Heart right ventricle (tissue), 16 donors: Measurements from ENCODE around the gene ADIPOR1. TPM values are rescaled to one million over a fixed set of nuclear protein-coding genes. Genes with fewer than 3 reads are reported as not detected.

Experiments used
- ATAC-seq, 8 donors: fragments of 200-7000 bp; cut with Tn5 transposase; one replicate each; pipeline ENCODE4 v1.9.1; 2020; ENCODE audit warnings: mild to moderate bottlenecking in 8 of 8, moderate library complexity in 8 of 8, moderate number of reproducible peaks in 1 of 8
- DNase-seq, 2 donors: peaks; one replicate each; pipeline ENCODE4 v3.0.0-alpha.2; 2020
- H3K27ac ChIP-seq, 10 donors: fragments of 200-600 bp; sonication (generic) in 2 of 10; one replicate each; pipeline versions ENCODE4 v1.5.0 to v1.8.0; 2020 to 2022; ENCODE audit warnings: mild to moderate bottlenecking in 3 of 10
- H3K27me3 ChIP-seq, 7 donors: fragments of 200-600 bp; one replicate each; pipeline ENCODE4 v1.8.0; 2021 to 2022; ENCODE audit warnings: mild to moderate bottlenecking in 2 of 7
- H3K36me3 ChIP-seq, 9 donors: fragments of 200-600 bp; sonication (generic) in 1 of 9; one replicate each; pipeline versions ENCODE4 v1.5.0 to v1.8.0; 2020 to 2022; ENCODE audit warnings: mild to moderate bottlenecking in 2 of 9
- H3K4me1 ChIP-seq, 9 donors: fragments of 200-600 bp; sonication (generic) in 1 of 9; one replicate each; pipeline versions ENCODE4 v1.5.0 to v1.8.0; 2020 to 2022; ENCODE audit warnings: mild to moderate bottlenecking in 4 of 9
- H3K4me3 ChIP-seq, 10 donors: fragments of 200-600 bp; sonication (generic) in 2 of 10; one replicate each; pipeline versions ENCODE4 v1.5.0 to v1.8.0; 2020 to 2022; ENCODE audit warnings: mild to moderate bottlenecking in 7 of 10, moderate library complexity in 2 of 10
- H3K9me3 ChIP-seq, 11 donors: fragments of 200-600 bp in 10 of 11; sonication (generic) in 2 of 11; one replicate each; pipeline versions ENCODE4 v1.5.0 to v1.8.0; 2013 to 2022; ENCODE audit warnings: mild to moderate bottlenecking in 2 of 11, control low read depth in 1 of 11, moderate library complexity in 1 of 11
- WGBS, 2 donors: extraction: QIAGEN DNeasy Blood & Tissue Kit; methylation state at CpG; one replicate each; pipeline ENCODE4 v1.1.7; 2013; ENCODE audit warnings: inconsistent platforms in 1 of 2; 5-methylcytosine and 5-hydroxymethylcytosine counted together
- intact Hi-C, 10 donors: fragments of 100-400 bp; cut with DNase I; formaldehyde crosslinking; loops; one replicate each; pipeline versions ENCODE4 v1.11.1 to v1.14.2; 2022
- polyA plus RNA-seq, 2 donors: library from polyadenylated mRNA; stranded (reverse); fragments of 200-250 nt; gene quantifications; one replicate each; pipeline ENCODE4 v1.2.3, GENCODE V29; 2013
- total RNA-seq, 10 donors: library from RNA; stranded (reverse); fragmentation: NEBNext Ultra II Directional in 3 of 10; extraction: Animal tissue kit (Norgen Biotek cat#: 25700) in 3 of 10; gene quantifications; one replicate each; pipeline versions ENCODE4 v1.2.1 to v1.2.4, GENCODE V29; 2021 to 2023
- TF ChIP-seq, protein P1 (sequence below), 9 donors: fragments of 200-600 bp; sonication (generic) in 2 of 9; IDR thresholded peaks; one replicate each; pipeline versions ENCODE4 v1.5.0 to v1.8.0; 2021 to 2022; ENCODE audit warnings: antibody characterized with exemption in 9 of 9, mild to moderate bottlenecking in 5 of 9, moderate library complexity in 1 of 9
- donor health status: Arrhythmogenic right ventricular cardiomyopathy.
- donor health status: ischemic (EF 13 %, LVEDD 7.1; RV severe dilation, severe dysfunction).
- donor health status: healthy with polysubstance abuse.
- donor health status: DM: no; HTN: yes; CAD: no.
- donor health status: DM: no; HTN: no; CAD: no.
- donor health status: ischemic (EF 25% LVEDD 6.9; RV normal size, moderate dysfunction).
- donor health status: ischemic (EF 25% LVEDD 5.7; RV mildly dilated, moderate dysfunction).
- donor health status: healthy.
- donor health status: DM: yes; HTN: yes; CAD: no.
- donor health status: Ischemic cardiomyopathy.
- donor health status: ischemic (EF 35%, LVEDD 5.7; RV mildly dilated, moderate dysfunction).
- donor health status: nonischemic (EF 11% LVEDD 7.7; RV severe dilation, severe dysfunction).
- donor health status: DM: yes; HTN: yes; CAD: no.
- donor health status: PGD.
- donor health status: ischemic (EF 29% LVEDD 5.4; RV normal size, mild dysfunction).
- donor health status: nonischemic (EF 23%, LVEDD 6.1; RV moderate dilation, normal function).

The ADIPOR1 gene
- total and polyA plus RNA-seq, 12 donors = 56.3 to 117 (median 95.0) TPM

DNA sequence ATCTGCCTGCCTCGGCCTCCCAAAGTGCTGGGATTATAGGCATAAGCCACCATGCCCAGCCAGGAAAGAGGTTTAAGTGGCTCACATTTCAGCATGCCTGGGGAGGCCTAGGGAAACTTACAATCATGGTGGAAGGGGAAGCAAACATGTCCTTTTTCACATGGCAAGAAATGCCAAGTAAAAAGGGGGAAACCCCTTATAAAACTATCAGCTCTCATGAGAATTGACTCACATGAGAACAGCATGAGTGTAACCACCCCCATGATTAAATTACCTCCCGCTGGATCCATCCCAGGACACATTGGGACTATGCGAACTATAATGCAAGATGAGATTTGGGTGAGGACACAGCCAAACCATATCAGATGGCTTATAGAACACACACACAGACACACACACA is 22.3 kb downstream of the ADIPOR1 start:
- DNase-seq = no peak
- Histone ChIP-seq H3K27me3 (no peaks in the 10 kb centered on the region), H3K36me3 (peaks cover 0 to 15% (median 6%) of the 10 kb centered on the region in 9 donors), H3K27ac (no peak overlapping the region), H3K4me1 (no peaks in the 10 kb centered on the region), H3K4me3 (no peak overlapping the region), H3K9me3 (peaks cover 0 to 13% (median 0%) of the 10 kb centered on the region in 11 donors)
- TF ChIP-seq, protein P1, sequence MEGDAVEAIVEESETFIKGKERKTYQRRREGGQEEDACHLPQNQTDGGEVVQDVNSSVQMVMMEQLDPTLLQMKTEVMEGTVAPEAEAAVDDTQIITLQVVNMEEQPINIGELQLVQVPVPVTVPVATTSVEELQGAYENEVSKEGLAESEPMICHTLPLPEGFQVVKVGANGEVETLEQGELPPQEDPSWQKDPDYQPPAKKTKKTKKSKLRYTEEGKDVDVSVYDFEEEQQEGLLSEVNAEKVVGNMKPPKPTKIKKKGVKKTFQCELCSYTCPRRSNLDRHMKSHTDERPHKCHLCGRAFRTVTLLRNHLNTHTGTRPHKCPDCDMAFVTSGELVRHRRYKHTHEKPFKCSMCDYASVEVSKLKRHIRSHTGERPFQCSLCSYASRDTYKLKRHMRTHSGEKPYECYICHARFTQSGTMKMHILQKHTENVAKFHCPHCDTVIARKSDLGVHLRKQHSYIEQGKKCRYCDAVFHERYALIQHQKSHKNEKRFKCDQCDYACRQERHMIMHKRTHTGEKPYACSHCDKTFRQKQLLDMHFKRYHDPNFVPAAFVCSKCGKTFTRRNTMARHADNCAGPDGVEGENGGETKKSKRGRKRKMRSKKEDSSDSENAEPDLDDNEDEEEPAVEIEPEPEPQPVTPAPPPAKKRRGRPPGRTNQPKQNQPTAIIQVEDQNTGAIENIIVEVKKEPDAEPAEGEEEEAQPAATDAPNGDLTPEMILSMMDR (IDR thresholded peaks at IDR 0.05) = no peak
- WGBS, 2 donors = 64 to 84% methylated on average over 3 of the region's 3 CpGs
- intact Hi-C loops = no loop called here
- no peak for ATAC-seq

DNA sequence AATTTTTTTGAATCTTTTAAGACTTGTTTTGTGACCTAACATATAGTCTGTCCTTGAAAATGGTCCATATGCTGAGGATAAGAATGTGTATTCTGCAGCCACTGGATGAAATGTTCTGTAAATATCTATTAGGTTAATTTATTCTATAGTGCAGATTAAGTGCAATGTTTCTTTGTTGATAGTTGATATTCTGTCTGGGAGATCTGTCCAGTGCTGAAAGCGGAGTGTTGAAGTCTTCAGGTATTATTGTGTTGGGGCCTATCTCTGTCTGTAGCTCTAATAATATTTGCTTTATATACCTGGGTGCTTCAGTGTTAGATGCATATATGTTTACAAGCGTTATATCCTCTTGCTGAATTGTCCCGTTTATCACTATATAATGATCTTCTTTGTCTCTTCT is 23.4 kb downstream of the ADIPOR1 start:
- ATAC-seq = no peak
- no peak overlapping the region for H3K27ac ChIP-seq
- intact Hi-C loops = no loop called here
- no peaks in the 10 kb centered on the region for H3K4me1 ChIP-seq
- peaks cover 0 to 4% (median 0%) of the 10 kb centered on the region in 9 donors for H3K36me3 ChIP-seq
- DNase-seq = no peak
- 86 to 93% methylated on average over 3 of the region's 3 CpGs for WGBS, 2 donors
- no peaks in the 10 kb centered on the region for H3K27me3 ChIP-seq
- H3K9me3 ChIP-seq = peaks cover 0 to 13% (median 0%) of the 10 kb centered on the region in 11 donors
- H3K4me3 ChIP-seq = no peak overlapping the region
- TF ChIP-seq, protein P1 (IDR thresholded peaks at IDR 0.05) = no peak

DNA sequence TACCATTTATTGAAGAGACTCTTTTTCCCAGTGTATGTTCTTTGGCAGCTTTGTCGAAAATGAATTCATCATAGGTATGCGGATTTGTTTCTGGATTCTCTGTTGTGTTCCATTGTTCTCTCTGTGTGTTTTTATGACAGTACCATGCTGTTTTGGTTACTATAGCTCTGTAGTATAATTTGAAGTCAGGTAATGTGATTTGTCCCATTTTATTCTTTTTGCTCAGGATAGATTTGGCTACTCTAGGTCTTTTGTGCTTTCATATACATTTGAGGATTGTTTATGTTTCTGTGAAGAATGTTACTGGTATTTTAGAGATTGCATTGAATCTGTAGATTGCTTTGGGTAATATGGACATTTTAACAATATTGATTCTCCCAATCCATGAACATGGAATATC is 25.6 kb downstream of the ADIPOR1 start:
- intact Hi-C loops = no loop called here
- WGBS, 2 donors = 91 to 93% methylated on average over 2 of the region's 2 CpGs
- DNase-seq = no peak
- Histone ChIP-seq H3K4me3 (no peak overlapping the region), H3K36me3 (no peaks in the 10 kb centered on the region), H3K9me3 (peaks cover 0 to 13% (median 0%) of the 10 kb centered on the region in 11 donors), H3K27ac (no peak overlapping the region), H3K4me1 (peaks cover 0 to 4% (median 3%) of the 10 kb centered on the region in 9 donors), H3K27me3 (no peaks in the 10 kb centered on the region)
- TF ChIP-seq, protein P1 (IDR thresholded peaks at IDR 0.05) = no peak
- no peak for ATAC-seq

DNA sequence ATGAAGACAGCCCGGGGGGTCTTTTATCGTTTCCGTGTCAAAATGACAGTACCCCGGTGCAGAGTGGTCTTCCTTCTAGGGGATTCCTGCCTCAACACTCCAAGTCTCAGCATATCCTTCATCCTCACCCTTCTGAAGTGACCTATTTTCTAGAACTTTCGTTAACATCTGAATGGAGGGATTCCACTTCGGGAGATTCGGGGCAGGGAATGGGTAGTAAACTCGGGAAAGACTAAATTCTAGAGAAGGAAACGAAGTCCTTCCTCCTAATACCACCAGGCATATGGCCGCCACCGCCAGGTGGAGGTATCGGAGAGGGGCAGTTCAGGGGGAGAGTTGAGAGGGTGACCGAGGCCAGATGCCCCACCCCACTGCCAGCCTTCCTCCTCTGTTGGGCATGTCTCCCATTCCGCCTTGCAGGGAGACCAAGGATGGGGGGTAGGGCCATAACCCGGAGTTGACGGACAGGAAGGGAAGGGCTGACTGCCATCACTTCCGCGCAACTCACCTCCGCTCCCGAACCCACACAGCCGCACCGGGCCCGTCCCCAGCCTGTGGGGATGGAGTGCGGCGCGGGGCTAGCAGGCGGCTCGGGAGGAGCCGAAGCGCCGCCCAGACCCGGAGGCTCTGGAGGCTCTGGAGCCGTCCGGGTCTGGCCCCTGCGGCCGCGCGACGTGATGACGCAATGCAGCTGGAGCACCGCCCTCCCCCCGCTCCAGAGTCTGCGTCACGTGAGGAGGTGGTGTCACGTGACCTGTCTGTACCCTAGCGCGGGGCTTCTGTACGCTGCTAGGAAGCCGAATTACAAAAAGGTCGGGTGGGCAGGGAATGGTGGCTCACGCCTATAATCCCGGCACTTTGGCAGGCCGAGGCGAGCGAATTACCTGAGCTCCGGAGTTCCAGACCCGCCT is 31.3 kb downstream of the ADIPOR1 start, which contains the start of gene KLHL12:
Gene KLHL12 (minus strand): TSS at position 654 of the 911 bp plus-strand sequence. CDS start 2,072 bp downstream, outside the sequence.
- 0 to 1% methylated on average over 56 to 57 of the region's 57 CpGs for WGBS, 2 donors
- intact Hi-C loops = loop anchor here in 9 of 10 donors (2.0 to 10.0 kb wide), 8 partner anchors 35 to 72 kb away; partner anchors contain the start of genes CYB5R1 (in 4 of the 9) and RABIF (in 2 of the 9)
- TF ChIP-seq, protein P1 (IDR thresholded peaks at IDR 0.05) = peak in 8 of 9 donors; percentile 27 to 70 (median 60)
- H3K36me3 ChIP-seq = peaks cover 0 to 30% (median 4%) of the 10 kb centered on the region in 9 donors
- no peaks in the 10 kb centered on the region for H3K9me3 ChIP-seq
- no peaks in the 10 kb centered on the region for H3K27me3 ChIP-seq
- DNase-seq (peak; percentile 96 to 97), ATAC-seq (peak; percentile 99 to 100 (median 99))
- peak within 1 kb of the TSS; percentile 66 to 98 (median 82) for H3K4me3 ChIP-seq
- H3K27ac ChIP-seq = peak within 1 kb of the TSS; percentile 86 to 96 (median 95)
- peaks cover 2 to 48% (median 18%) of the 10 kb centered on the region in 9 donors for H3K4me1 ChIP-seq
